Fibroblast of skin of right biceps (primary cell): ENCODE measurements around the gene MYRIP.
"Not testable (repeated sequence)": the region's sequence is repeated elsewhere in the genome, so short reads cannot be mapped to it uniquely, and the experiment has no call there.

Experiments
- DNase-seq: peaks from one replicate; pipeline ENCODE4 v3.0.0-alpha.2; 2013

The MYRIP gene

DNA sequence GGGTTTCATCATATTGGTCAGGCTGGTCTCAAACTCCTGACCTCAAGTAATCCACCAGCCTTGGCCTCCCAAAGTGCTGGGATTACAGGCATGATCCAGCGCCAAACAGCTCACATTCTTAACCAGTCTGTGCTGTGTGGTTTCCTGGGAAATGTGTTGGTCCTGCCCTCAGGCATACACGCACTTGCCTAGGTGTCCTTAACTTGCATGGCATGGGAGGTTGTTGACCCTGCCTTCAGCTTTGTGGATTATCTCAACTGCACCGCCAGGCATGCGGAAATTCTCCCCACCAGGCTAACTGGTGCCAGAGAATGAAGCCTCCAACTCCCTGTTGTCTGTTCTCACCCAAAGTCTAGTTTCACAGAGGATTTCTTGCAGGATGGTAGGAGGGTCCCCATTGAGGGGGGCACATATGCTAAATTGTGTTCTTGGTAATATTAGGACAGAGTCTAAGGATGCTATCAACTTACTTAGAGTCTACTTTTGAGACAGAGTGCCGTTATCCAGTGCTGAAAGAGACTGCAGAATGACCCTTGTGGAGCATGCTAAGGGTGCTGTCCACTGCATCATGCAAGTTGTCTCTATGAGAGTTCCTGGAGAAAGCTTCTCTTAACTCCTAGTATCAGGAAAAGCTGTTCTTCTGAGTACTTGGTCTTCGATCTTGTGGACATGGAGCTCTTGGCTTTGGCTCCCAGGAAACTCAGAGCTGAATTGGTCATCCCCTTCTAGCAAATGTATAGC, 438.5 kb downstream of the MYRIP start:
- DNase-seq = no peak

- DNase-seq = no peak
Measured at GRCh38 chr3:40248591-40248990, 439.2 kb downstream of the MYRIP start.

DNA sequence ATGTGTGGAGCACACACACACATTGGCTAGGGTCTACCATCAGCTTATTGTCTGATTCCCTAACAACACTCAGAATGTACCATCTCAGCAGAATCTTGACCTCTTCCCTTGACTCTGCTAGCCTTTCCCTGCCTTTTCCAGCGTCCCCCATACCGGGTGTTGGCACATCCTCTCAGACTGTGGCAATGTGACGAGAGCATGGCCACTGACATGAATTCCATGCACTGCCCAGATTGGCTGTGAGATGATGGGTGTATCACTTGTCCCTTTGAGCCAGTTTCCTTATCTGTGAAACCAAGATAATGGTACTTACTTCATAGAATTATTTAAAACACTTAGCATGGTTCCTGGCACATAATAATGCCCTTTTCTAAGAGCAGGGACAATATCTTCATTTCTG, 439.8 kb downstream of the MYRIP start:
- DNase-seq = no peak

- no peak for DNase-seq
Measured at GRCh38 chr3:40254491-40254890, 445.1 kb downstream of the MYRIP start.

- no peak for DNase-seq
Measured at GRCh38 chr3:40254891-40255290, 445.5 kb downstream of the MYRIP start.

DNA sequence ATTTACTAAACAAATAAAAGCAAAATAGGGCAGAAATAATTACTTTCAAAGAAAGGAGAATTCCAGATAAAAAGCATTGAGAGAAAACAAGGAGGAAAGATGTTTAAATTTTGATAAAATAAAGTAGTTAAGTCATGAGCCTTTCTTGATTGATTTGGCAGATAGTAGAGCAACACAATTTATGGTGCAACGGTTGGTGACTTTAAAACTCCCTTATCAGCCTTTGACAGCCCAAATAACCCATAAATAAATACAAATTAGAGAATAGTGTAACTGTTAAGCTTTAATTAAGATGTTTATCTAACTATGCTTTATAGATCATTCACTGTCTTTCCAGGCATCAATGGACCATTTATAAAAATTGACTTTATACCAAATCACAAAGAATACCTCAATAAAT, 446.1 kb downstream of the MYRIP start:
- DNase-seq = no peak

GRCh38 chr3:40258064-40258463, 448.7 kb downstream of the MYRIP start:
- no peak for DNase-seq

- no peak for DNase-seq
Measured at GRCh38 chr3:40258555-40258954, 449.1 kb downstream of the MYRIP start.

GRCh38 chr3:40262331-40262730, 452.9 kb downstream of the MYRIP start:
- no peak for DNase-seq

DNA sequence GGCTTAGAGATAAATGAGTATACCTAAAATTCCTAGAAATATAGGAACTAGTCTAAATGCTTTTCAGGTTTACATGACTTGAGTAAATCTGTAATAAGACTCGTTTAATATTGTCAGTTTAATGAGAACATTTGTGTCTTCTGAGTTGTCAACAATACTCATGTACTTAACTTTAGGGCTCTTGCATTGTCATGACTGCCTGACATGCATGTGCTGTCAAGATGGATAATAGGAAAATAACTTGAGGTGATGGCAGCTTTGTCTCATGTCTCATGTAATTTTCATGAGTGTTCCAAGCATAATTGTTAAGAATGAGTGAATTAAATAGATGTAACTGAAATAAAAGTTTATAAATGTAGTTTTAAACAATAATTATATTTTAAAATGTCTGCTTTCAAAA, 455.0 kb downstream of the MYRIP start:
- no peak for DNase-seq

DNA sequence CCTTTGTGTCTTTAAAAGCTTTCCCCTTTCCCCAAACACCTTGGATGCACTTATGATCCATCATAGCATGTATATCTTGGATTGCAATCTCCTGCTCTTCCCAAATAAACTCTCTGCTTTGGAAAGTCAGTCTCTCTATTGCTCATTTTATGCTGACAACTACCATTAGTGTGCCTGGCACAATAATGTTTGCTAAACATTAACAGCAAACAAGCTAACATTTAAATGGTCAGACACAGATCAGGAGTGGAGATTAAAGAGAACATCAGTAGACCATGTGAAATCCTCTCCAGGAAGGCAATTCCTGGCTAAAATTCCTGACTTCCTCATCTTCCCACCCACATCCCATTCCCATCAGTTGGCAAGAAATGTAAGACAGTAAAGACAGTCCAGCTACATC, 455.8 kb downstream of the MYRIP start:
- no peak for DNase-seq

GRCh38 chr3:40267937-40268724, 458.7 kb downstream of the MYRIP start:
- DNase-seq = peak; percentile 4

GRCh38 chr3:40268802-40269524, 459.6 kb downstream of the MYRIP start:
- DNase-seq = no peak

GRCh38 chr3:40278791-40279190, 469.4 kb downstream of the MYRIP start:
- DNase-seq = no peak

DNA sequence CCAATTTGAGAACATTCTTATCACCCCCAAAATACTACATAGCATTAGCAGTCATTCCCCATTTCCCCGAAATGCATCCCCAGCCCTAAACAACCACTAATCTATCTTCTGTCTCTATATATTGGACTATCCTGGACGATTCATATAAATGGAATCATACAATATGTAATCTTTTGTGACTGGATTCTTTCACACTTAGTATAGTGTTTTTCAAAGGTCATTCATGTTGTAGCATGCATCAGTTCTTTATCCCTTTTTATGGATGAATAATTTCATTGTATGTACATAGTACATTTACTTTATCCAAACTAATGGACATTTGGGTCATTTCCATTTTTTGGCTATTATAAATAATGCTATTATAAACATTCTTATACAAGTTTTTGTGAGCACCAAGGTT, 472.6 kb downstream of the MYRIP start:
- DNase-seq = no peak

- DNase-seq = not testable (repeated sequence)
Measured at GRCh38 chr3:40283057-40283456, 473.6 kb downstream of the MYRIP start.

GRCh38 chr3:40287248-40287647, 477.8 kb downstream of the MYRIP start:
- no peak for DNase-seq

DNA sequence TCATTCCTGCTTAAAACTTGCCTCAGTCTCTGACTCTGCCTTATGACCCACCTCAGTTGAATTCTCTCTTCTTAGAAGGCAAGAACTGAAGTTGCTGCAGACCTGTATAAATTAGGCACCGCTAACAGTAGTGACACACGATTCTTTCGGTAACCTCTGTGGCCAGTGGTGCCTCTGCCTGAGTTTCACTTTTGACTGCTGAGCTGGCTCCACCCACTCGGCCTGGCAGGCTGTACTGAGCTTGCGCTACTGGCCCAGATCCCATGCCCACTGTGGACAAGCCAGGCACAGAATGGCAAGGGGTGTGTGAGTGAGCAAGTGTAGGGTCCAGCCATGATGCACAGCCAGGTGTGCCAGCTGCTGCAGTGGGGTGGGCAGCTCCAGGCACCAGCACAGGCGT, 481.0 kb downstream of the MYRIP start:
- no peak for DNase-seq

GRCh38 chr3:40291471-40291870, 482.1 kb downstream of the MYRIP start:
- DNase-seq = no peak

DNA sequence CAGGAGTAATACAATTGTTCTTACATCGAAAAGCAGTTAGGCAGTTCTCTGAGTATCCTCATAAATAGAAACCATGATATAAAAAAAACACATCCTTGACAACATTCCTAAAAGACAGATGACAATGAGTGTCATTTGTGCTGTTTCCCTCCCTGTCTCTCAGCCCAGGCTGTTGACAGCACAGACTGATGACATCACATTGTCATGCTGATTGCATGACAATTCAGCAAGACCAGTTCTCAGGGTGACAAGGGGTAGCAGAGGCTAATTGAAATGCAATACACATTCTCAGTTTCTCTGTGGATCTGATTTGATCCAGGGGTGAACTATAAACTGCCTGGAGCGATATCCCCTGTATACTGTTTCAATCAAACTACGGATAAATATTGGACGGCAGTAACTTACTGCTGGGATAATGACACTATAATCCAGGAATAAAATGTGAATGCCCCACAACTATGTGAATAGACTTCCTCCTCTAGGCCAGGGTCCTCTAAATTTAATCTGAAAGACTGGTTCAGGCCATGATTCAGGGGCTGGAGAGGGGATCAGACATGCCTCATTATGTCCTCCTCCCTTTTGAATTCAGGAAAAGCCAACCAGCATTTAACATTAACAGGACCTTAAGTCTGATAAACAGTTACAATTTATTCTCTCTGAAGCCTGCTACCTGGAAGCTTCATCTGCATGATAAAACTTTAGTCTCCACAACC, 483.4 kb downstream of the MYRIP start:
- no peak for DNase-seq

DNA sequence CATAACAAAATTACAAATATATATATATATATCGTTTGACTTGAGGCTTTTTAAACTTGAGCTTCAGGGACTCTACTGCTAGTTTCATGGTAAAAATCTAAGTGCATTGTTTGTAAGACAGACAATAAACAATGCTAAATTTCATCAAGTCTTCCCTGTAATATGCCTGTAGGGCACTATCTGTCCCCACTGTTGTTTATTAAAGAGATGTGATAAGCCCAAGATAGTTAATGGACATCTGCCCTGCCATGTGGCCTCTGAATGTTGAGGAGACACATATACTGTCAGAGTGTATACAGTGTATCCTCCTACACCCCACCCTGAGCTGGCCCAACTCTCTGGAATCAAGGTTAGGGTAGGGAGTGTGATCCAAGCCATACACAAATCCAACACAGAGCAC, 485.0 kb downstream of the MYRIP start:
- DNase-seq = no peak

DNA sequence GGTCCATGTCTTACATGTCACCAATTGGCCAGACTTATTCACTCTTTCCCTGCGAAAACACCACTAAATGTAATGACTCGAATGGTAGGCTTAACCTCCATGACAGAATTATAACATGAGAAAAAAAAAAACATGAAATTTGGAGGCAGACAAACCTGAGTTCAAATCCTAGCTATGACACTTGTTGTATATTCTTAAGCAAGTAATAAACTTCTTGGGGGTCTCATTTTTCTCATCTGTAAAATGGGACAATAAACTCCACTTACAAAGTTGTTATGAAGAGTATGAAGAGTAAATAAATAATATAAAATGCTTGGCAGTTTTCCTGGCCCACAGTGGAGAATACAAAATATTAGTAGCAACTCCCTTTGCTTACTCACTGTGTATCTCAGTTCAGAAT, 488.7 kb downstream of the MYRIP start:
- DNase-seq = no peak

- DNase-seq = no peak
Measured at GRCh38 chr3:40299130-40299720, 489.8 kb downstream of the MYRIP start.
